Measurements from ENCODE around the gene C1orf210.

C1orf210 gene

GRCh38 chr1:43285269-43285990 is at the start of gene C1orf210:
Gene C1orf210, minus strand, starts transcription at chr1:43285581. Its CDS starts 2,311 bp downstream, at chr1:43283270.
- no peak for DNase-seq

DNA sequence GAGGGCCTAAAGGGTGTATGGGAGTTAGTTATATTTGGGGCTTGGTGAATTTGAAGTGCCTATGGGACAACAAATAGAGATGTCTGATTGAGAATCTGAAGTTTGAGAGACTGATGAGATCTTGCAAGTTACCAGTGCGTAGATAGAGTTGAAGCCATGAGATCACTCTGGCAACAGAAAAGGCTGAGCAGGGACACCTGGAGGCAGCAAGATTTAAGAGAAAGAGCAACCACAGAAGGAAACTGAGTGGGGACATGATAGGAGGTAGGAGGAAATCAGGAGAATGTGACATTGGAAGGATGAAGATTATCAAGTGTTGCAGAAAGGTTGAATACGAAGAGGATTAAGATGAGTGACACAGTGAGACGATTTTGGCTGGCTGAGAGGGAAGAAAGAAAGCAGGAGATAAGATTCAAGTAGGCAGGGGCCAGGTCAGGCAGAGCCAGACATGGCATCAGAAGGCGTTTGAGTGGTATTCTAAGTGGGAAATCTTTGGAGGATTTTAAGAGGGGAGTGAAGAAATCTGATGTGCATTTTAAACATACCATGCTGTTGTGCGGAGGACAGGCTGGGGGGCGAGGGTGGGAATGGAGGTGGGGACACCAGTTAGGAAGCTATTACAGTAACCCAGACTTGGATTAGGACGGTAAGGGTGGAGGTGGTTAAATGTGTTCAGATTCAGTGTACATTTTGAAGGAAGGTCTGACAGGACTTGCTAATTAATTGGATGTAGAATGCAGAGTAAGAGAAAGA is 49.2 kb upstream of the C1orf210 start:
- DNase-seq: no peak

- no peak for DNase-seq
These were observed 46.3 kb upstream of the C1orf210 start for GRCh38 chr1:43331688-43332087.

DNA sequence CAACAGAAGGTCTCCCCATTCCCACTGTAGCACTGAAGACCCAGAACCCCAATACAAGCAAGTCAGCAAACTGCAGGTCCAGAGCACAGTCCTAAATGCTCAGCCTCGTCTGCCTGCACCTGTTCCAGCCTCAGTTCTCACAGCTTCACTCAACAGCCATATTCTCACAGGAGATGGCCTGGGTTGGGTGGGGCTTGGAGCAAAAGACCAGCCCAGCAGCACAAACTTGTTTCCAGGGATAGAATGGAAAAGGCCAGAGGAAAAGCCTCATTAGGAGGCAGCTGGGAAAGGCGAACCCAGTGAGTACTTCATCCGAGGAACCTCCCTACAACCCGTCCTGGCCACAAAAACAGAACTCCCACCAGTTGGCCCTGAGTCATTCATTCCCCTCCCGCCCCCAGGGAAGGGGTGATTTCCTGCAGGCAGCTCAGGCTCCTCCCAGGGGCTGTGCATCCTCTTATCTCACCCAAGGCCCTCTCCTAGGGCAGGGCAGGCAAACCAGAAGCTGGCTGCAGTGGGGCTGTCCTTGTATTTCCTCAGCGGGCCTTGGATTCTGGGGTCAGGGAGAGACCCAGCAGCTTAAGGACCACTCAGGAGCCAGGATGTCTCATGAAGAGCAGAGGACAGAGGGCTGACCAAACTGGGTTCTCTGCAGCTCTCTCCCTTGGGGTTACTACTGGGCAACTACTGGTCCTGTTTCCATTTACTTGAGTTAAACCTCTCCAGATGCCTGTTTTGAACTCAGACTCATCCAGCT is 44.8 kb upstream of the C1orf210 start:
- peak; percentile 93 to 95 (median 94) for DNase-seq

- no peak for DNase-seq
These were observed 42.3 kb upstream of the C1orf210 start for GRCh38 chr1:43327549-43328292.

- no peak for DNase-seq
These were observed 40.0 kb upstream of the C1orf210 start for GRCh38 chr1:43325381-43325780.

DNA sequence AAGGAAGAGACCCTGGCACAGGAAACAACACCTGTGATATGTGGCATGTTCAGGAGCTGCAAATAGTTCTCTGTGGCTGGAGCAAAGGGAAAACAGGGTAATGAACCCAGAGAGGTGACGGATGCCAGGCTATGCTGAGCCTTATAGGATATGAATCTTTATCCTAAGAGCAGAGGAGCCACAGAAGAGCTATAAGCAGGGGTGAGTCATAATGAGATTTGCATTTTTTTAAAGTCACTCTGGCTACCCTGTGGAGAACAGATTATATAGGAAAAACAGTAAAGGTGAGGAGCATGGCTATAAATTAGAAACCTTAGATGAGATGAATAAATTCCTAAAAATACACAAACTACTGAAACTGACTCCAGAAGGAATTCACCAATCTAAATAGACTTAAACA is 39.4 kb upstream of the C1orf210 start:
- DNase-seq: no peak

DNA sequence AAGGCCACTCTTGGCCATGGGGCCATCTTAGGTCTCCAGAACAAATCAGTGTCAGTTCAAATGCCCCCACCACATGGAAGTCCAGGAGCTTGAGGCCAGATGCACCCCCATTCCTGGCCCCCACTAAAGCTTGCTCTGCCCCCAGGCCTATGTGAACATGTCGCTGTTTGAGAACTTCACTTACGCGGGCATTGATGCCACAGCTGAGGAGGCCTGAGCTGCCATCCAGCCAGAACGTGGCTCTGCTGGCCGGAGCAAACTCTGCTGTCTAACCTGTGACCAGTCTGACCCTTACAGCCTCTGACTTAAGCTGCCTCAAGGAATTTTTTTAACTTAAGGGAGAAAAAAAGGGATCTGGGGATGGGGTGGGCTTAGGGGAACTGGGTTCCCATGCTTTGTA is 37.1 kb upstream of the C1orf210 start:
- no peak for DNase-seq

DNA sequence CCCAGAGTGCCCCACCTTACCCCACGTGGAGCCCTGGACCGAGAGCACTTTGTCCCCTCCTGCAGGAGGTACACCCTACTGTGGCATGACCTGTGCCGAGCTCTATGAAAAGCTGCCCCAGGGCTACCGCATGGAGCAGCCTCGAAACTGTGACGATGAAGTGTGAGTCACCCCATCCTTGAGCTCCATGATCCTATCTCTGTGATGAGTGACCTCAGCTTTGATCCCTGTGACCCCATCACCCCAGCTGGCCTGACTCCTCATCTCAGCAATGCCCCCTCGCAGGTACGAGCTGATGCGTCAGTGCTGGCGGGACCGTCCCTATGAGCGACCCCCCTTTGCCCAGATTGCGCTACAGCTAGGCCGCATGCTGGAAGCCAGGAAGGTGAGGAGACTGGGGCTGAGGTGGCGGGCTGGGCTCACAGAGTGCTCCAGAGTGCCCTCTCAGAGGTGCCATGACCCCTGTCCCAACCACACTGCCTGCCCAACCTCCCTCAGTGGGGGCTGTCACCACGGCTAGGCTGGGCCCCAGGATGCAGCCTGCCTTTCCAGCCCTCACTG is 36.0 kb upstream of the C1orf210 start:
- DNase-seq: no peak

DNA sequence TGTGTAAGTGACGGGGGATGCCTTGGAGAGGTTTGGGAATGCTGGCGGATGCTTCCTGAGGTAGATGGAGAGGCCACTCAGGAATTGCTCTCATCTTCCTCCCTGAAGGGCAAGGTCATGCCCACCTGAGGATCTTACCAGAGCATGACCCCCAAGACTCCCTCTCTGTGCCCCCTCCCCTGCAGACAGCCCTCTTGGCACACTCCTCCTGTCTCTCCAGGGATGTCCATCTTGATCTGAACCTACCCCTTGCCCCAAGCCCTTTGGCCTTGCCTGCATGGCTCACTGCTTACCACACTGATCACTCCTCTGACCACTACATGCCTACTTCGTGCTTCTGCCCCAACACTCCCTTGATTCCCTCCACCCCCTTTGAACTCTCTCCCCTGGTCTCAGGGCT is 34.4 kb upstream of the C1orf210 start:
- no peak for DNase-seq

- no peak for DNase-seq
These were observed 33.9 kb upstream of the C1orf210 start for GRCh38 chr1:43319288-43319687.

- no peak for DNase-seq
These were observed 33.5 kb upstream of the C1orf210 start for GRCh38 chr1:43318831-43319230.

GRCh38 chr1:43317817-43318471 is 32.6 kb upstream of the C1orf210 start:
- DNase-seq: peak in 2 of 3 donors; percentile 31 to 59

DNA sequence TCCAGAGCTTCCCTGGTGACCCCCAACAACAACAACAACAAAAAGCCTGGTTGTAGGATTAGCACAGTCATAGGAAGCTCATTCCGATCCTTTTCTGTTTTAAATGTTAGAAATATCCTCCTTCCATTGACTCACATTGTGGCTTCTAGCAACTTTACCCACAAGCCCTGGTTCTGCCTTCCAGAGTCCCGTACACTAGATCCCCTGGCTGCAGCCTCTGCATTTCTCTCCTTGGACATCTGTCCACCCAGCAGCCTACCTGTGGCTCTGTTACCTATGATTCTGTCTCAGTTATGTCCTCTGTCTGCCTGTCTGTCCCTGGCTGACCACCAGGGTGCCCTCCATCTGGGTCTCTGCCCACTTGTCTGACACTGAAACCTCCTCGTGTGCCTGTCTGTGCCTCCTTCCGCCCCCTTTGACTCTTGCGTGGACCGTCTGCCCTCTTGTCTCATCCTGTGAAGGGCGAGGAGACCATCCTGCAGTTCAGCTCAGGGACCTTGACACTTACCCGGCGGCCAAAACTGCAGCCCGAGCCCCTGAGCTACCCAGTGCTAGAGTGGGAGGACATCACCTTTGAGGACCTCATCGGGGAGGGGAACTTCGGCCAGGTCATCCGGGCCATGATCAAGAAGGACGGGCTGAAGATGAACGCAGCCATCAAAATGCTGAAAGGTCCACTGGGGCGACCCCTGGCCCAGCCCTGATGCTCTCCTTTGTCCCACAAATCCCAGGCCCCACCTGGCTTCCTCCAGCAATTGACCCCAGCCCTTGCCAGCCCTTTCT is 31.5 kb upstream of the C1orf210 start:
- DNase-seq: no peak

DNA sequence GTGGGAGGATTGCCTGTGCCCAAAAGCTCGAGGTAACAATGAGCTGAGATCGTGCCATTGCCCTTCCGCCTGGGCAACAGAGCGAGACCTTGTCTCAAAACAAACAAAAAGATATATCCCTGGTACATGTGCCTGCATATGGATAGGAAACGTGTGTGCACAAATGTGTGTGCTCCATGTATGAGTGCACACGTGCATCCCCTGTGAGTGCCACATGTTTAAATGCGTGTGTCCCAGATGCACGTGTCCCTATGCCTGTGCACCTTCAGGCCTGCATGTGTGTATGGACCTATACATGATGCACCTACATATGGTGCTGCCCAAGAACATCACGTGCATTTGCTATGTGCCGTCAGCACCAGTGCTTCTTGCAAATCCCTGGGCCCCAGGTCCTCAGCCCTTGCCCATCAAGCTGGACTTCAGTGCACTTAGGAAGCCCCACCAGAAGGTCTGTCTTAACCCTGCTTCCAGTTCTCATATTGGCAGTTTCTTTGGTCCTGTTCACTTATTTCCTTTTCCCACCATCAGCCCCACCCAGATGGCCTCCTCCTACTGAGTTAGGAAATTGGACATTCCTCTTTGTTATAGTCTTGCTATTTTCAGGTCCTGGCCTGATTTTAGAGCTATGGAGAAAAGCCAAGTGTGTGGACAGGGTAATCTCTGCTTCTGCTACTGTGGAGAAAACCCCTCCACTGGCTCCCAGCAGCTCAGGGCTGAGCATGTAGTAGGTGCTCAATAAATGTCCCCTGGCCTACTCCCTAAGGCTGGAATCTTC is 30.8 kb upstream of the C1orf210 start:
- DNase-seq: no peak

- DNase-seq: no peak
These were observed 30.1 kb upstream of the C1orf210 start for GRCh38 chr1:43315481-43315880.

DNA sequence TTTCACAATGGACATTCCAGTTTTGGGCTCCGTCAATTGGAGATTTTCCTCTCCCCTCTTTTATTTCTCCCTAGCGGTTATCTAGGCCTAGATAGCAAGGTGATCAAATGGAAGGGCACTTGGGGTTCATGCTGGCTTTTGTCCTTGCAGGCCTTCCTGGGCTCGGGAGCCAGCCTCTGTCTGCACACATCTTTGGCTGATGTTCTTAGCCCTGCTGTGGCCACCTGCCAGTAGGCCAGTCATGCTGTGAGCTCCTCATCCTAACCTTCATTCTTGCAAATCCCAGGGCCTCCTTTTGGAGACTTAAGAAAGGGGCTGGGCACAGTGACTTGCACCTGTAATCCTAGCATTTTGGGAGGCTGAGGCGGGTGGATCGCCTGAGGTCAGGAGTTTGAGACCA is 28.9 kb upstream of the C1orf210 start:
- no peak for DNase-seq

DNA sequence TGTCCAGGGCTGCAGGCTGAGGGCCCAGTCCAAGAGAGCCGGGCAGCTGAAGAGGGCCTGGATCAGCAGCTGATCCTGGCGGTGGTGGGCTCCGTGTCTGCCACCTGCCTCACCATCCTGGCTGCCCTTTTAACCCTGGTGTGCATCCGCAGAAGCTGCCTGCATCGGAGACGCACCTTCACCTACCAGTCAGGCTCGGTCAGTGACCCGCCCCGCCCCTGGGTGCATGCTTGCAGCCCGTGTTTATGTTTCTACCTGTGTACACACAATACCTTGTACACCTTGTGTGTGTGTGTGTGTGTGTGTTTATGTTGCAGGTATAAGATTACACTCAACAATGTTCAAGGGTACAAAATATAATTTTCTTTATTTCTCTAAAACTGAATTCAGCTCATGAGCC is 28.4 kb upstream of the C1orf210 start:
- DNase-seq: no peak

DNA sequence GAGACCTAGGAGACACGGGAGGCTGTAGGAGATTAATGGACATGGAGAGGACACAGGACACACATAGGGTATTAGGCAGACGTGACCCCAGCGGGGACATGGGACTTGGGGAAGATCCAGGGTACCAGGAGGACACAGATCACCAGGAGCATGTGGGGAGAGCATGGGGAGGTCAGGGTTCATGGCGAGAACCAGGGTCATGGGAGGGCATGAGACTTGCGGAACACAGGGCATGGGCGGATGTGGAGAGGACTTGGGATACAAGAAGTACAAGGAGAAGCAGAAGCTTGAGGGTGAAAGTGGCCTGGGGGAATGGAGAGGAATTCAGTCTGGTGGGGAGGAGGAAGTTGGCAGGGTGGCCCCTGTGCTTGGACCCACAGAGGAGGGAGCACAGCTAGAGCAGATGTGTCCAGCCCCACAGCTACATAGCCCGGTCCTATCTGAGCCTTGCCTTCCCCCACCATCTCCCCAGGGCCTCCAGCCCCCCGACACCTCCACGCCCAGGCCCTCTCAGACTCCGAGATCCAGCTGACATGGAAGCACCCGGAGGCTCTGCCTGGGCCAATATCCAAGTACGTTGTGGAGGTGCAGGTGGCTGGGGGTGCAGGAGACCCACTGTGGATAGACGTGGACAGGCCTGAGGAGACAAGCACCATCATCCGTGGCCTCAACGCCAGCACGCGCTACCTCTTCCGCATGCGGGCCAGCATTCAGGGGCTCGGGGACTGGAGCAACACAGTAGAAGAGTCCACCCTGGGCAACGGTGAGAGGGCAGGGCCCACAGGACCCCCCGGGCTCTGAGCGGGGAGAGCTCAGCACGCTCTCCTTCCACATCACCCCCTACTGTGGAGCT is 27.5 kb upstream of the C1orf210 start:
- DNase-seq: peak in 1 of 3 donors; percentile 17
